Right atrium auricular region (tissue), 2 donors: Measurements from ENCODE around the gene TCP11L1. TPM values are rescaled to one million over a fixed set of nuclear protein-coding genes. Genes with fewer than 3 reads are reported as not detected.
"Not testable (repeated sequence)": the region's sequence is repeated elsewhere in the genome, so short reads cannot be mapped to it uniquely, and the experiment has no call there.

ENCODE experiments used
- DNase-seq: peaks from one replicate; pipeline ENCODE4 v3.0.0-alpha.2; 2019; ENCODE audit warnings: low spot score
- H3K27ac ChIP-seq, 2 donors: fragments of 200-600 bp; sonication (generic); 1 replicate in 1 of 2; 2 replicates in 1 of 2; pipeline ENCODE4 v1.5.1; 2016 to 2019
- H3K27me3 ChIP-seq, 2 donors: fragments of 200-600 bp; sonication (generic); one replicate each; pipeline versions ENCODE4 v1.5.1 to v1.6.0; 2017 to 2019
- H3K36me3 ChIP-seq: fragments of 200-600 bp; sonication (generic); one replicate; pipeline ENCODE4 v1.5.1; 2016
- H3K4me1 ChIP-seq, 2 donors: fragments of 200-600 bp; sonication (generic); one replicate each; pipeline versions ENCODE4 v1.5.1 to v1.6.0; 2017 to 2019
- H3K4me3 ChIP-seq, 2 donors: fragments of 200-600 bp; sonication (generic); 1 replicate in 1 of 2; 2 replicates in 1 of 2; pipeline ENCODE4 v1.5.1; 2017 to 2019; ENCODE audit warnings: mild to moderate bottlenecking in 1 of 2, moderate library complexity in 1 of 2
- H3K9me3 ChIP-seq, 2 donors: fragments of 200-600 bp; sonication (generic); one replicate each; pipeline ENCODE4 v1.5.1; 2019
- CTCF ChIP-seq, 2 donors: fragments of 200-600 bp; sonication (generic); IDR thresholded peaks; one replicate each; pipeline ENCODE4 v1.5.1; 2019; ENCODE audit warnings: antibody characterized with exemption in 2 of 2
- total RNA-seq, 2 donors: library from RNA; depleted of rRNA; stranded (reverse); fragments of >200 nt; gene quantifications; one replicate each; pipeline ENCODE4 v1.1.0, GENCODE V29; 2016

The TCP11L1 gene
- total RNA-seq, 2 donors from 2014 or later = 11.9 to 15.3 TPM

- no peak for TF ChIP-seq CTCF (IDR thresholded peaks at IDR 0.05)
- no peak for DNase-seq
- no peaks in the 10 kb centered on the region for H3K9me3 ChIP-seq
- H3K36me3 ChIP-seq = peaks cover 26% of the 10 kb centered on the region
- H3K27me3 ChIP-seq = no peaks in the 10 kb centered on the region
- H3K4me1 ChIP-seq = no peaks in the 10 kb centered on the region
- H3K27ac ChIP-seq = no peak overlapping the region
- H3K4me3 ChIP-seq = no peak overlapping the region
Measured at GRCh38 chr11:33103836-33104235, 64.5 kb downstream of the TCP11L1 start.

- Histone ChIP-seq H3K27ac (no peak overlapping the region), H3K4me1 (no peaks in the 10 kb centered on the region), H3K4me3 (no peak overlapping the region), H3K9me3 (no peaks in the 10 kb centered on the region), H3K27me3 (no peaks in the 10 kb centered on the region), H3K36me3 (no peaks in the 10 kb centered on the region)
- TF ChIP-seq CTCF (IDR thresholded peaks at IDR 0.05) = no peak
- DNase-seq = no peak
Measured at GRCh38 chr11:33109294-33109895, 70.0 kb downstream of the TCP11L1 start.

- DNase-seq = no peak
- TF ChIP-seq CTCF (IDR thresholded peaks at IDR 0.05) = no peak
Measured at GRCh38 chr11:33110083-33110482, 70.7 kb downstream of the TCP11L1 start.

GRCh38 chr11:33116535-33116934, 77.2 kb downstream of the TCP11L1 start:
- no peak overlapping the region for H3K27ac ChIP-seq
- H3K36me3 ChIP-seq = no peaks in the 10 kb centered on the region
- DNase-seq = no peak
- H3K4me1 ChIP-seq = no peaks in the 10 kb centered on the region
- no peak for TF ChIP-seq CTCF (IDR thresholded peaks at IDR 0.05)
- H3K4me3 ChIP-seq = no peak overlapping the region
- H3K27me3 ChIP-seq = no peaks in the 10 kb centered on the region
- no peaks in the 10 kb centered on the region for H3K9me3 ChIP-seq

More at GRCh38 chr11:33110083-33110482, 70.7 kb downstream of the TCP11L1 start:
- H3K27me3 ChIP-seq = no peaks in the 10 kb centered on the region
- no peak overlapping the region for H3K4me3 ChIP-seq
- no peaks in the 10 kb centered on the region for H3K4me1 ChIP-seq
- H3K27ac ChIP-seq = no peak overlapping the region
- no peaks in the 10 kb centered on the region for H3K36me3 ChIP-seq
- no peaks in the 10 kb centered on the region for H3K9me3 ChIP-seq

- DNase-seq = not testable (repeated sequence)
Measured at GRCh38 chr11:33122696-33123095, 83.3 kb downstream of the TCP11L1 start.

More at GRCh38 chr11:33122696-33123095, 83.3 kb downstream of the TCP11L1 start:
- H3K4me1 ChIP-seq, H3K9me3 ChIP-seq, H3K36me3 ChIP-seq, H3K4me3 ChIP-seq, H3K27me3 ChIP-seq, H3K27ac ChIP-seq: not testable (repeated sequence)

Other genes starting within 250 kb of the TCP11L1 start
- not detected for gene CCDC73, start 244.9 kb upstream of the TCP11L1 start, total RNA-seq
- gene PRRG4, start 209.6 kb upstream of the TCP11L1 start, total RNA-seq = 1 to 10 TPM; 1.4 to 2.7 TPM
- gene QSER1, start 146.8 kb upstream of the TCP11L1 start, total RNA-seq = 10 to 100 TPM; 17.5 to 23.7 TPM
- gene DEPDC7, start 23.7 kb upstream of the TCP11L1 start, total RNA-seq = under 1 TPM; 0.33 to 0.51 TPM
- 1 to 10 TPM; 5.5 to 8.7 TPM for gene CSTF3, start 121.9 kb downstream of the TCP11L1 start, total RNA-seq
- gene HIPK3, start 217.8 kb downstream of the TCP11L1 start, total RNA-seq = 100 to 1,000 TPM; 142 to 209 TPM